Stimulated activated CD8-positive, alpha-beta memory T cell treated with anti-CD3 and anti-CD28 coated beads, Interleukin-12 subunit alpha, Interleukin-12 subunit beta, amount 100 ng/mL, for 24 hours (primary cell): Measurements from ENCODE around the gene CDH1.

Experiments
- DNase-seq: peaks from one replicate; pipeline ENCODE4 v3.0.0-alpha.2; 2020; ENCODE audit errors: extremely low read depth

The CDH1 gene

GRCh38 chr16:68732042-68732680 lies 4.9 kb upstream of the CDH1 start:
- DNase-seq = no peak

DNA sequence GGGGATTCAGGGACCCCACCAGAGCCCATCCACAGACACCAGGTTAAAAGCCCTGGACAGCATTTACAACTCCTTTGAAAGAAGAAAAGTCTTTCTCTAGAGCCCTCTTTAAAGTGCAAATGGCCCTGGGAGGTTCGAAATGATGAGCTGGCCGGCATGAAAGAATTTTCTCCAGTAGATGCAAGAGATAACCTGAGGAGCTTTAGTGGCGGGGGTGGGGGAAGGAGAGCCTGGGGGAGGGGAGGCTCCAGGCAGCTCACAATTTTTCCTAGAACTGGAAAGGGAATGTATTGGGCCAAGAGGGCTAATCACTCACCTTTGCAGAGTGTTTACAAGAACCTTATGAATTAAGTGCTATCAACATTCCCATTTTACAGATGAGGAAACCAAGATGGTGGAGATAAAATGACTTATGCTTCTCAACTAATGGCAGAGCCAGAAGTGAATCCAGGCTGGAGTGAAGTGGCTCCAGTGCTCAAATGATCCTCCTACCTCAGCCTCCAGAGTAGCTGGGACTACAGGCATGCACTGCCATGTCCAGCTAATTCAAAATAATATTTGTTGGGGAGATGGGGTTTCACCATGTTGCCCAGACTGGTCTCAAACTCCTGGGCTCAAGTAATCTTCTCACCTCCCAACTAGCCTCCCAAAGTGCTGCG lies 4.2 kb upstream of the CDH1 start:
- DNase-seq = no peak

DNA sequence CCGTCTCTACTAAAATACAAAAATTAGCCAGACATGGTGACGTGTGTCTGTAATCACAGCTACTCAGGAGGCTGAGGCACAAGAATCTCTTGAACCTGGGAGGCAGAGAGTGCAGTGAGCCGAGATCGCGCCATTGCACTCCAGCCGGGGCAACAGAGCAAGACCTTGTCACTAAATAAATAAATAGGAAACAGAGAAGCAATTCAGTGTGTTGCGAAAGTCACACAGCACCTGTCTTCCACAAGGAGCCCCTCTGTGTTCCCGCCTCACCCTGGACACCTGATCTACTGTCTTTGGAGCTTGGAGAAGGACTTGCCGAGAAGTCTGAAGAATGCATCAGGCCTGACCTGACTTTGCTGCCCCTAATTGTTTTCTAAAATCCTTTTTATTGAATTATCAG lies 3.5 kb upstream of the CDH1 start:
- no peak for DNase-seq

DNA sequence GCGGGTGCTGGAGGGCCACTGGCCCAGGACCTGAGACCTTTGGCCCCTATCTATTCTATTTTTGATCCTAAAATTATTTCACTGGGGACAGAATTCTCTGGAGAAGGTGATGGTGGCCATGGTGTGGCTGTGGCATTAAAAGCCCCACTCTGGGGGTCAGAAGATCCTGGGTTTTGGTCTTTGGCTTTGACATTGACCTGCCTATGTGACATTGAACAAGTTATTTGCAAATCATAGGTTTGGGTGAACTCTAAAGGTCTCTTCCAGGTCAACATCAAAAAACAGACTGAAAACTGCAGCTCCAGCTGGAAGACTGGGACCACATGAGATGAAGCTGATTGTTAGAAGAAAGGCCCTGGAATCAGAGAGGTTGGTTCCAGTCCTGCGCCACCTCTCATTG lies 2.3 kb upstream of the CDH1 start:
- no peak for DNase-seq

DNA sequence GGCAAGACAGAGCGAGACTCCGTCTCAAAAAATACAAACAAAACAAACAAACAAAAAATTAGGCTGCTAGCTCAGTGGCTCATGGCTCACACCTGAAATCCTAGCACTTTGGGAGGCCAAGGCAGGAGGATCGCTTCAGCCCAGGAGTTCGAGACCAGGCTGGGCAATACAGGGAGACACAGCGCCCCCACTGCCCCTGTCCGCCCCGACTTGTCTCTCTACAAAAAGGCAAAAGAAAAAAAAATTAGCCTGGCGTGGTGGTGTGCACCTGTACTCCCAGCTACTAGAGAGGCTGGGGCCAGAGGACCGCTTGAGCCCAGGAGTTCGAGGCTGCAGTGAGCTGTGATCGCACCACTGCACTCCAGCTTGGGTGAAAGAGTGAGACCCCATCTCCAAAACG lies 531 bp upstream of the CDH1 start:
- DNase-seq = no peak

- DNase-seq = no peak
Observed at GRCh38 chr16:68737730-68738629, 888 bp downstream of the CDH1 start.

GRCh38 chr16:68739964-68740627 lies 3.0 kb downstream of the CDH1 start:
- no peak for DNase-seq

- no peak for DNase-seq
Observed at GRCh38 chr16:68740628-68741346, 3.7 kb downstream of the CDH1 start.

DNA sequence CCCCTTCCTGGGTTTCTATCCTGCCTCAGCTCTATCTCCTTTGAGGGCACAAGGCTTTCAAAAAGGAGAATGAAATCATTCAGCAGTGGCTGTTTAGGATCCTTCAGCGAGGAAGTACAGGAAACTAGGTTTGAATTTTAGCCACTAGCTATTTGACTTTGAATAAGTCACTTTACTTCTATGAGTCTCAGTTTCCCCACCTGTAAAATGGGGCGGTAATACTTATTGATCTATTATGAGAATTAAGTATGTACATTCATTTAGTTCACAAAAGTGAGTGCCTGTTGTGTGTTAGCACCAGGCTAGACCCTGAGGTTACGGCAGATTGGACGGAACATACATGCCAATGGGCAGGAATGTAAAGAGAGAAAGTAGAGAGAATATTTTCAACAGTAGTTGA lies 6.6 kb downstream of the CDH1 start:
- DNase-seq = no peak

DNA sequence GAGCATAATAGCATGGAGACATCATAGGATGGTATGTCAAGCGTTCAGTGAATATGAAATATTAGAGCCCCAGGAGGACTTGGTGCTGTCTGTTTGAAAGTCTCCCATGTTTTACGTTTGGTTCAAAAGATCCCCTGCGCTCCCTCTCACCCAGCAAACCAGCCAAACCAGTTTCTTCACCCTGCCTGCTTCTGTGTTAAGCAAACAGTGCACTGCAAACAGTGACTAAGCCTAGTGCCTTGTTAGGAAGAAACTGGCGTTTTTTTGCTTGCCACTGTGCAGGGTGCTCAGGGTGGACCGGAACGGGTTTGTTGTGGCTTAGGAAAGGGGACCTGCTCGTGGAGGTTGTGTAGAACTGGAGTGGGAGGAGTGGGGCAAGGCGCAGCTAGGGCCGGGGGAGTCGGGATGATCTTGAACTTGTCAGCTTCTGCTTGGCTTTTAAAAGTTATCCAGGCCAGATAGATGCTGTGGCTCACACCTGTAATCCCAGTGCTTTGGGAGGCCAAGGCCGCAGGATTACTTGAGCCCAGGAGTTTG lies 7.7 kb downstream of the CDH1 start:
- no peak for DNase-seq

GRCh38 chr16:68746951-68747350 lies 9.9 kb downstream of the CDH1 start:
- DNase-seq = no peak

DNA sequence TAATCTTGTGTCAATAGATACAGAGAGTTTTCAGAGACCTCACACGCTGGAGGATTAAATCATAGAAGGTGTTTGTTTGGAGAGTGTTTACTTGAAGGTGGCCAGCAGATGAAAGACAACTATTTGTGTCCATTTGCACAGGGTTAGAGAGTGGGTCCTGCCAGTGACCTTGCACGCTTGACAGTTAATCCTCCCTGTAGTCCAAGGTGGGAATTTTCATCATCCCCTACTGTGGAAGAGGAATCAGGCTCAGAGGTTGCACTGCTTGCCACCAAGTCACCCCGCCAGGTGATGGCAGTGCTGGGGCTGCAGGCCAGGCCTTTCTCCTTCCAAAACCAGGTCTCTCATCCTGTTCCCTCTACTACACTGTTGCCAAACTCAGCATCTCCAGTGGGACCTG lies 12.3 kb downstream of the CDH1 start:
- no peak for DNase-seq

GRCh38 chr16:68750193-68750695 lies 13.2 kb downstream of the CDH1 start:
- DNase-seq = no peak

DNA sequence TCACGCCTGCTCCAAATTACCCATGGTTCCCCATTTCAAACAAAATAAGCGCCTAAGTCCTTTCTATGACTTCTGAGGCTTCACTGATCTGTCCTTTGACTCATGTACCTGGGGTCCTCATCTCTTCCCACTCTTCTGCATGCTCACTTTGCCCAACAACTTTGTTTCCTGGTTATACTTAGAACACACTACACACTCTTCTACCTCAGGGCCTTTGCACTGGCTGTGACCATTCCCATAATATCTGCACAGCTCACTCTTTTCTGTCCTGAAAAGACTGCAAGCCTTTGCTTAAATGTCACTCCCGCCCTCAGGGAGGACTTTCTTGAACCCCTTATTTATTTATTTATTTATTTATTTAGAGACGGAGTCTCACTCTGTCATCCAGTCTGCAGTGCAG lies 14.1 kb downstream of the CDH1 start:
- DNase-seq = no peak

DNA sequence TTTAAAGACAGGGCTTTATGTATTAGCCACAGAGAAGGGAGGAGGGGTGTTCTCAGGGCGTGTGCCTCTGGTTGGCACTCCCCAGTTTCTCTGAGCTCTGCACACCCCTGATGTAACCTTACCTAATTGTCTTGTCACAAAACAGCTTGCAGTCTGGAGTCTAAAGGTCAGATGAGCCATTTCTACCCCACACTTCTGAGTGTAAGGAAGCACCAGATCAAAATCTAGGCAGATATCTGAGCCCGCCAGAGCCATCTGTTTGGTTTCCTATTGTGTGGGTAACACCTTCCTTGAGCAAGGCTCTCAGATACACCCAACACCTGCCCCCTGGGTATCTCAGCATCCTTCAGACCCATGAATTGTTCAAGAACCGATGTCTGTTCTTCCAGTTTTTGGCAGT lies 15.5 kb downstream of the CDH1 start:
- no peak for DNase-seq

DNA sequence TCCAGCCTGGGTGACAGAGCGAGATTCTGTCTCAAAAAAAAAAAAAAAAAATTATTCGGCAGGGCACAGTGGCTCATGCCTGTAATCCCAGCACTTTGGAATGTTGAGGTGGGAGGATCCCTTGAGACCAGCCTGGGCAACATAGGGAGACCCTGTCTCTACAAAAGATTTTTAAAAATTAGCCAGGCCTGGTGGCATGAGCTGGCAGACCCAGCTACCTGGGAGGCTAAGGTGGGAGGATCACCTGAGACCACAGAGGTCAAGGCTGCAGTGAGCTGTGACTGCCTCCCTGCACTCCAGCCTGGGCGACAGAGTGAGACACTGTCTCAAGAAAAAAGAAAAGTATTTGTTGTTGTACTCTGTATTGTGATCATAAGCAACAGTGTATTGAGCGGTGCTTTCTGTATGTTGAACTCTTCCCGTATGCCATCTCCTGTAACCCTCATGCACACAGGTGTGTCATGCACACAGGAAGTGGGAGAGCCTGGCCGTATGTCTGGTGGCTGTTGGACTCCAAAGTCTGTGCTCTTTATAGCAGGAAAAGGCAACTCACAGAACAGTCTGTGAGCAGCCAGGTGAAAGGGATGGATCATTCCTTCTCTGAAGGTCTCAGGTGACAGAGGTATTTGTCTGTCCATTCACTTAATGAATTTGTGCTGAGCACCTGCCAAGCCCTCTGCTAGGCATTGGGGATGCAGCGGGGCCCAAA lies 17.1 kb downstream of the CDH1 start:
- no peak for DNase-seq

DNA sequence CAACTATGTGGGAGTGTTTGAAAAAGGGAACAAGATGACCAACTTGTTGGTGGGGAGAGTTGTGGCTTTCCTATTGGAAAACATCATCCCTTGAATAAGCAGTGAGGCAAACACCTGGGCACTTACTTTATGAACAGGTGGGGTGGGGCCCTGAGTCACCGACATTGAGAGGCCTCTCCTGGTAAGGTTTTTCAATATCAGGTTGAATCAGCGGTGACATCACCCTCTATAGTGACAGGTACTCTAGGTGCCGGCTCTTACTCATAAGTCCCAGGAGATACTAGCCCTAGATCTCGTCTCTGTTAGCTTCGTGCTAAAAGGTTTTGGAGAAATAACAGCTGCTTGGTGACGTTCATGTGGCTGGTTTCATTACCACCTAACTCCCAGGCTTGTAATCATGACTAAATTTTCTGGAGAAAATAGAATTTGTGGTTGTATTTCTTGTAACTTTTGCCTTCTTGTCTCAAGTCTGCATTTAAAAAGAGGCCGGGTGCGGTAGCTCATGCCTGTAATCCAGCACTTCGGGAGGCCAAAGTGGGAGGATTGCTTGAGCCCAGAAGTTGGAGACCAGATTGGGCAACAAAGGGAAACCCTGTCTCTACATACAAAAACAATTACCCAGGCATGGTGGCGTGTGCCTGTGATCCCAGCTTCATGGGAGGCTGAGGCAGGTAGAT lies 19.3 kb downstream of the CDH1 start:
- peak; percentile 44 for DNase-seq

- DNase-seq = no peak
Observed at GRCh38 chr16:68757625-68757935, 20.5 kb downstream of the CDH1 start.

DNA sequence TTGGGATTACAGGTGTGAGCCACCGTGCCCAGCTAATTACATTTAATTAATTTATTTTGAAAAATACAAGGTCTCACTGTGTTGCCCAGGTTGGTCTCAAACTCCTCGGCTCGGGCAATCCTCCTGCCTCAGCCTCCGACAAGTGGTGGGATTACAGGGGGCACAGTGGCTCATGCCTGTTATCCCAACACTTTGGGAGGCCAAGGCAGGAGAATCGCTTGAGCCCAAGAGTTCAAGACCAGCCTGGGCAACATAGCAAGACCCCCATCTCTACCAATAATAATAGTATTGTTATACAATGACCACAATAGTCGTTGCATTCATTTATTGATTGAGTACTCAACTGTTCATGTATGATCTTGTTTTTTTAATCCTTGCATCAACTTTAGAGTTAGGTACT lies 22.0 kb downstream of the CDH1 start:
- DNase-seq = no peak

DNA sequence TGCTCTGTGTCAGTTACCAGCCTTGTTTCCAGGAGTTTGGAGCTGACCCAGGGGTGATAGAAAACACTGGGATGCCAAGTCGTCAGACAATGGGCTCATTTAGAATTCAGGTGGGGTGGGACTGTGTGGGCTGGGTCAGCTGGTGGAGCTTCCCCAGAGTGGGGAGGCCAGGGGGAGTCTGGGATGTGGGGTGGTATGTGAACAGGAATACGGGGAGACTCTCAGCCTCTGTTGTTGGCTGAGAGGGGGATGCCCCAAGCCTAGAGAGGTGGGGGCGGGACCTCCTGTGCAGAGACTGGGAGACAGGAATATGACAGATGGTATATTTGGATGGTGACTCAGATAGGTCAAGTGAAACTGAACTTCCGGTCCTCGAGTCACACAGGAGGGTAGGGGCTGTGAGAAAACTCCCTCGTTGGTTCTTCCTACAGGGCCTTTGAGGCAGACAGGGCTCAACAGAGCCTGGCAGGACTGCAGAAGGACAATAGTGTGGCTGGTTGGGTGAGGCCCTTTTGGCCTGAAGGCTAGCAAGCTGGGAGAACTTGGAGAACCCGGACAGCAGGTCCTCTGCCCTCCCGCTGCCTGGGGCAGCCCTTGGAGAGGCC lies 23.7 kb downstream of the CDH1 start:
- DNase-seq = no peak
